ENCODE results near the gene NR4A3.
A peak's percentile ranks its signal among the peaks of the same experiment; 100 is the strongest.

NR4A3 gene

DNA sequence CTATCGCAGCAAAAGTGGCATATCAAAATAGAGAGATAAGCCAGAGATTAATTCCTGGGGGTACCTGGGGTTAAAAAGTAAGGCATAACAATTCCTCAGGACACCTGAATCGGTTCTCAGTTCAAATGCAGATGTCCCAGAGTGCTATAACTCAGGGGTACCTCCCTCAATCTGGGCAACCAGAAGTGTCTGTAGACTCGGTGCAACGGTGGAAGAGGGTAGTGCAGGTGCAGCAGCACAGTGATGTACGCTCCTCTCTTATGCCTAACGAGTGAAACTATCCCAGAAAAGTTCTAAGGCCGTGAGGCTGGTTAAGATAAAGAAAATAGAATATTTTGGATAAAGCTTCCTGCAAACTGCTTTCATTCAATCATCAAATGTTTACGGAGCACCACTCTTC, 7.9 kb upstream of the NR4A3 start:
- H3K4me3 ChIP-seq (replicated peaks; ENCODE audit: low read depth, low read length) = no peak overlapping the region
- TF ChIP-seq, protein P1, sequence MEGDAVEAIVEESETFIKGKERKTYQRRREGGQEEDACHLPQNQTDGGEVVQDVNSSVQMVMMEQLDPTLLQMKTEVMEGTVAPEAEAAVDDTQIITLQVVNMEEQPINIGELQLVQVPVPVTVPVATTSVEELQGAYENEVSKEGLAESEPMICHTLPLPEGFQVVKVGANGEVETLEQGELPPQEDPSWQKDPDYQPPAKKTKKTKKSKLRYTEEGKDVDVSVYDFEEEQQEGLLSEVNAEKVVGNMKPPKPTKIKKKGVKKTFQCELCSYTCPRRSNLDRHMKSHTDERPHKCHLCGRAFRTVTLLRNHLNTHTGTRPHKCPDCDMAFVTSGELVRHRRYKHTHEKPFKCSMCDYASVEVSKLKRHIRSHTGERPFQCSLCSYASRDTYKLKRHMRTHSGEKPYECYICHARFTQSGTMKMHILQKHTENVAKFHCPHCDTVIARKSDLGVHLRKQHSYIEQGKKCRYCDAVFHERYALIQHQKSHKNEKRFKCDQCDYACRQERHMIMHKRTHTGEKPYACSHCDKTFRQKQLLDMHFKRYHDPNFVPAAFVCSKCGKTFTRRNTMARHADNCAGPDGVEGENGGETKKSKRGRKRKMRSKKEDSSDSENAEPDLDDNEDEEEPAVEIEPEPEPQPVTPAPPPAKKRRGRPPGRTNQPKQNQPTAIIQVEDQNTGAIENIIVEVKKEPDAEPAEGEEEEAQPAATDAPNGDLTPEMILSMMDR (IDR thresholded peaks at IDR 0.05; ENCODE audit: low read depth, low read length, missing control alignments) = no peak
- DNase-seq (ENCODE audit: extremely low read depth, low read depth) = no peak

DNA sequence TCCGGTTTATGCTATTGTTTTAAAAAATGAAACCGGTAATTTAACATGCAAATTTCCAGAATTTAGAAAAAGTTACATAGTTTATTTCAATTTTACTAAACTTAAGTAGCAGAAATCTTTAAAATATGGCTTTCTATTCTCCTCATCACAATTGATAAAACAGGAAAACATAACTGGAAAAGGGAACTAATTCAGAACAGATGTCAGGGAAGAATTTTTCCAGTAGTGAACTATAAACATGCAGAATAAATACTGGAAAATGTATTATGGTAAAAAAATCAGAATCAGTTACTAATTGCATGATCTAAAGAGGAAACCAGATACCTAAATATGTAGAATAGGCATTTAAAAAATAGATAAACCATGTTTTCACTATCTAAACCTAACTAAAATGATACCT, 7.3 kb upstream of the NR4A3 start:
- DNase-seq (ENCODE audit: extremely low read depth, low read depth) = no peak
- TF ChIP-seq, protein P1 (IDR thresholded peaks at IDR 0.05; ENCODE audit: low read depth, low read length, missing control alignments) = no peak
- no peak overlapping the region for H3K4me3 ChIP-seq (replicated peaks; ENCODE audit: low read depth, low read length)

DNA sequence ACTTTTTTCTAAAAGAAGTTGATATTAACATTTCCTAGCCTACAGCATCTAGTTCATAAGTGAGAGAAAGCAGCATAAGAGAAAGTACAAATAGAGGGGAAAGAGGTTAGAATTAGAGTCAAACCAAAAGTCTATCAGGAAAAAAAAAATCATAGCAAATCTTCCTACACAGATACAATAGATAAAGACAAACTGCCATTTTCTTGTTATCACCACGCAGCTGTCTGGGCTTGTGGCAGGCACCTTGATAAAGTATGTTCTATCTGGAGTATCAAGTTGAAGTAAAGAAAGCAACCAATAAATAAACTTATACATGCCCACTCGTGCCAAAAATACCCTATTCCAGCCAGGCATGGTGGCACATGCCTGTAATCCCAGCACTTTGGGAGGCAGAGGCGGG, 5.3 kb upstream of the NR4A3 start:
- no peak for DNase-seq (ENCODE audit: extremely low read depth, low read depth)
- no peak overlapping the region for H3K4me3 ChIP-seq (replicated peaks; ENCODE audit: low read depth, low read length)
- TF ChIP-seq, protein P1 (IDR thresholded peaks at IDR 0.05; ENCODE audit: low read depth, low read length, missing control alignments) = no peak

DNA sequence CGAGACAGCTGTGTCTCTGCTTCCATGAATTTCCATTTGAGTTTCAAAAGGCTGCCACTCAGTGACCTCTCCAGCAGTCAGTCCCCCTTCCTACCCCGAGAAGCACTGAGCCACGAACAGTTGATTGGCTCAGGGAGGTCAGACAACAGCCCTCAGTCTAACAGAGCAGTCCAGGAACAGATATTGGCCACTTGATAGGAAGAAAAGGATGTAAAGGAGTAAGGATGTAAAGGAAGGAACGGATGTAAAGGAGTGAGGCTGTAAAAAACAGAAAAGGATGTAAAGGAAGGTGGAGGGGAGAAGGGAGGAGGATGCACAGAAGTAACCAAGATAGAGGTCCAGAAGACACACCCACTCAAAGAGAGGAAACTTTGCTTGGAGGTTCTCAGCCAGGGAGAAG, 3.2 kb upstream of the NR4A3 start:
- DNase-seq (ENCODE audit: extremely low read depth, low read depth) = no peak
- TF ChIP-seq, protein P1 (IDR thresholded peaks at IDR 0.05; ENCODE audit: low read depth, low read length, missing control alignments) = no peak
- peak overlapping the region; percentile 73 for H3K4me3 ChIP-seq (replicated peaks; ENCODE audit: low read depth, low read length)

DNA sequence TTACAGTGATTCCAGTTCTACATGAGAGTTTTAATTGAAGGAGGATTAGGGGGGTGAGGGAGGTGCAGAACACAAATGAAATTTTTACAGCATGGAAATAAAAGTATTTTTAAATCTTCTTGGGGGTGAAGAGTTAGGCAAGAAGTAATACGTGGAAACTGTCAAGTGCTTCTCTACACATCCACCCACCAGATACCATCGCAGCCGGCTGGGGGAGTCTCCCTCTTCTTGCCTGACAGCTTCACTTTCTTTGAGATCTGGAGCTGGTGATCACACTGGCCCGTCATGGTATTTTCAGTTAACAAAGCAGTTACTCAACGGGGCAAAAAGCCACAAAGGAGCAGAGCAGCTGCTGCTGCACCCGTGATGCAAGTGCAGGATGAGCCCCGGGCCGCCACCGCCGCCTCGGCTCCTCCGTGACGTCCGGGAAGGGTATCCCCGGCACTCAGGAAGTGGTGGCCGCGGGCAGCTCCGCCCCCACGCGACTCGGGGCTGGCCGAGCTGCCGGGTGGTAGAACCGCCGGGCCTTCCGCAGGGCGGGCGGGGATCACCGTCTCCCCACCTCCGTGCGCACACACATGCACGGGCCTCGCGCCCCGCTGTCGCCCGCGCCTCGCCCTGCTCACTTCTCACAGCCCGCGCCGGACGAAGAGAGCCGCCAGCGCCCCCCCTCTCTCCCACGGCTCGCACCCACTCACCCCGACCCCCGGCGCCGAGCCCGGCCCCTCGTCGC, 2.4 kb upstream of the NR4A3 start:
- no peak for DNase-seq (ENCODE audit: extremely low read depth, low read depth)
- H3K4me3 ChIP-seq (replicated peaks; ENCODE audit: low read depth, low read length) = peak overlapping the region; percentile 73
- TF ChIP-seq, protein P1 (IDR thresholded peaks at IDR 0.05; ENCODE audit: low read depth, low read length, missing control alignments) = no peak

DNA sequence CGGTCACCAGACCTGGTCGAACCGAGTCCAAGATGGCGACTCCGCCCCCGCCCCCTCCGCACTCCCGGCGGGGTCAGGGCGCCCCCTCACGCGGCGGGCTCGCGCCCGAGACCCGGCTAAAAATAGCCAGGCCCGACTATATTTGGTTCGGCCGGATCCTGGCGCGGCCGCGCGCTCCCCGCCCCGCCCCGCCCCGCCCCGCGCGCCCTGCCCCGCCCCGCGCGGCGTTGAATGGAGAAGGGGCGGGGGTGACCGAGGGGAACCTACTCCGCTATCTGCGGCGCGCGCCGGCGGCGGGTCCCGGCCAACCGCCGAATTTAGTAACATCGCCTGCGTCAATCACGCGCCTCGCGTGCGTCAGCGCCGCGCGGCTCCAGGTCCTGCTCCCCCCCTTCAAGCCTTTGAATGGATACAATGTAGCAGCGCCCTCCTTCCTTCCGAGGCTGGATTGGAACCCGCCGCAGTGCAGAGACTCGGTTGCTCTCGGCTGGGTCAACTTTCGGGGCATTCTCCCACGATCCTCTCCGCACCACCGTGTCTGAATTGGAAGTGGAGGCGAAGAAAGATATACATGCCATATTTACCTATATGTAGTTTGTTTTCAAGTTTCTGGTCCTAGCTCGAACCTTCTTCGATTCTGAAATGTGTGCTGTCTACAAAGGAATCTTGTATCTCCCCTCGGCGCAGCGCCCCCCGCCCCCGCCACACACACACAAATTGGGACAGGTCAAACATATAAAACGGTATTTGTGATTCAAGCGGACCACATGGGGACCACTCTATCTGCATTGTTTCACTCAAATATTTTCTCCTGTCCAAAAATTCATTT, 1.6 kb upstream of the NR4A3 start:
- H3K4me3 ChIP-seq (replicated peaks; ENCODE audit: low read depth, low read length) = peak overlapping the region; percentile 73
- TF ChIP-seq, protein P1 (IDR thresholded peaks at IDR 0.05; ENCODE audit: low read depth, low read length, missing control alignments) = no peak
- peak; percentile 69 for DNase-seq (ENCODE audit: extremely low read depth, low read depth)
